Tibial nerve (tissue), 4 donors: ENCODE data around the gene OSGEP. TPM values are rescaled to one million over a fixed set of nuclear protein-coding genes. Genes with fewer than 3 reads are reported as not detected.

ENCODE experiments used
- DNase-seq, 2 donors: peaks; one replicate each; pipeline ENCODE4 v3.0.0-alpha.2; 2019; ENCODE audit warnings: low spot score in 2 of 2
- H3K27ac ChIP-seq, 4 donors: fragments of 200-600 bp; sonication (generic) in 3 of 4; one replicate each; pipeline ENCODE4 v1.5.1; 2017 to 2019; ENCODE audit warnings: mild to moderate bottlenecking in 1 of 4
- H3K27me3 ChIP-seq, 2 donors: fragments of 200-600 bp; sonication (generic) in 1 of 2; one replicate each; pipeline versions ENCODE4 v1.5.1 to v1.6.0; 2017 to 2019
- H3K36me3 ChIP-seq, 3 donors: fragments of 200-600 bp; sonication (generic); one replicate each; pipeline ENCODE4 v1.5.1; 2018 to 2019
- H3K4me1 ChIP-seq, 4 donors: fragments of 200-600 bp; sonication (generic) in 3 of 4; one replicate each; pipeline ENCODE4 v1.5.1; 2017 to 2019
- H3K4me3 ChIP-seq, 4 donors: fragments of 200-600 bp; sonication (generic) in 3 of 4; one replicate each; pipeline ENCODE4 v1.5.1; 2017 to 2019; ENCODE audit warnings: mild to moderate bottlenecking in 1 of 4, moderate library complexity in 1 of 4
- H3K9me3 ChIP-seq, 4 donors: fragments of 200-600 bp; sonication (generic) in 3 of 4; one replicate each; pipeline ENCODE4 v1.5.1; 2017 to 2019
- CTCF ChIP-seq, 5 experiments: fragments of 200-600 bp in 3 of 5; fragments of 450-650 bp in 2 of 5; sonication (generic) in 3 of 5; IDR thresholded peaks; one replicate each; pipeline ENCODE4 v1.5.1; 2016 to 2019; ENCODE audit warnings: antibody characterized with exemption in 5 of 5, mild to moderate bottlenecking in 3 of 5, moderate library complexity in 2 of 5
- EP300 ChIP-seq, 2 donors: sonication (generic); formaldehyde crosslinking; IDR thresholded peaks; one replicate each; pipeline ENCODE4 v1.6.1; 2017; ENCODE audit warnings: antibody characterized with exemption in 2 of 2, mild to moderate bottlenecking in 1 of 2
- POLR2A ChIP-seq, 2 donors: fragments of 450-650 bp; IDR thresholded peaks; one replicate each; pipeline ENCODE4 v1.6.1; 2017; ENCODE audit warnings: antibody characterized with exemption in 2 of 2, mild to moderate bottlenecking in 2 of 2, moderate library complexity in 2 of 2
- WGBS, 2 donors: methylation state at CpG; one replicate each; pipeline ENCODE4 v1.1.5; 2018; 5-methylcytosine and 5-hydroxymethylcytosine counted together
- total RNA-seq, 4 donors: library from RNA; depleted of rRNA; stranded (reverse); fragments of >200 nt; gene quantifications; one replicate each; pipeline ENCODE4 v1.1.0, GENCODE V29; 2016

Gene OSGEP
- total RNA-seq, 4 donors from 2014 or later, result 58.4 to 115 (median 70.6) TPM

GRCh38 chr14:20498622-20499021, 44.0 kb upstream of the OSGEP start:
- no peaks in the 10 kb centered on the region for H3K27me3 ChIP-seq
- 73 to 87% methylated on average over 2 of the region's 2 CpGs for WGBS, 2 donors
- H3K27ac ChIP-seq, result no peak overlapping the region
- no peaks in the 10 kb centered on the region for H3K9me3 ChIP-seq
- TF ChIP-seq POLR2A (IDR thresholded peaks at IDR 0.05) (no peak), CTCF (IDR thresholded peaks at IDR 0.05) (no peak), EP300 (IDR thresholded peaks at IDR 0.05) (no peak)
- no peaks in the 10 kb centered on the region for H3K36me3 ChIP-seq
- H3K4me1 ChIP-seq, result no peaks in the 10 kb centered on the region
- no peak overlapping the region for H3K4me3 ChIP-seq
- no peak for DNase-seq

- TF ChIP-seq CTCF (IDR thresholded peaks at IDR 0.05) (no peak), POLR2A (IDR thresholded peaks at IDR 0.05) (no peak), EP300 (IDR thresholded peaks at IDR 0.05) (no peak)
- no peak for DNase-seq
- H3K27ac ChIP-seq, result no peak overlapping the region
- H3K27me3 ChIP-seq, result no peaks in the 10 kb centered on the region
- no peak overlapping the region for H3K4me3 ChIP-seq
- WGBS, 2 donors, result 78 to 80% methylated on average over 8 of the region's 8 CpGs
- H3K4me1 ChIP-seq, result no peaks in the 10 kb centered on the region
- no peaks in the 10 kb centered on the region for H3K36me3 ChIP-seq
- no peaks in the 10 kb centered on the region for H3K9me3 ChIP-seq
These were observed 40.5 kb upstream of the OSGEP start for GRCh38 chr14:20494935-20495766.

GRCh38 chr14:20493634-20494033, 39.0 kb upstream of the OSGEP start:
- Histone ChIP-seq H3K36me3 (no peaks in the 10 kb centered on the region), H3K4me1 (peaks cover 0 to 8% (median 0%) of the 10 kb centered on the region in 4 donors), H3K4me3 (no peak overlapping the region), H3K9me3 (no peaks in the 10 kb centered on the region), H3K27ac (no peak overlapping the region), H3K27me3 (no peaks in the 10 kb centered on the region)
- no peak for DNase-seq
- WGBS, 2 donors, result 40 to 79% methylated on average over 2 of the region's 2 CpGs
- TF ChIP-seq CTCF (IDR thresholded peaks at IDR 0.05) (no peak), EP300 (IDR thresholded peaks at IDR 0.05) (peak in 1 of 2 donors; percentile 44), POLR2A (IDR thresholded peaks at IDR 0.05) (no peak)

- WGBS, 2 donors, result 94 to 96% methylated on average over 4 of the region's 4 CpGs
- H3K4me1 ChIP-seq, result peaks cover 0 to 8% (median 0%) of the 10 kb centered on the region in 4 donors
- H3K4me3 ChIP-seq, result no peak overlapping the region
- TF ChIP-seq POLR2A (IDR thresholded peaks at IDR 0.05) (no peak), CTCF (IDR thresholded peaks at IDR 0.05) (no peak), EP300 (IDR thresholded peaks at IDR 0.05) (no peak)
- no peaks in the 10 kb centered on the region for H3K27me3 ChIP-seq
- H3K9me3 ChIP-seq, result no peaks in the 10 kb centered on the region
- H3K27ac ChIP-seq, result no peak overlapping the region
- no peak for DNase-seq
- H3K36me3 ChIP-seq, result no peaks in the 10 kb centered on the region
These were observed 37.9 kb upstream of the OSGEP start for GRCh38 chr14:20492486-20492885.

- WGBS, 2 donors, result 45 to 57% methylated on average over 6 of the region's 6 CpGs
These were observed 36.0 kb upstream of the OSGEP start for GRCh38 chr14:20490563-20490962.

More at GRCh38 chr14:20490563-20490962, 36.0 kb upstream of the OSGEP start:
- H3K36me3 ChIP-seq, result no peaks in the 10 kb centered on the region
- no peak overlapping the region for H3K27ac ChIP-seq
- TF ChIP-seq POLR2A (IDR thresholded peaks at IDR 0.05) (no peak), EP300 (IDR thresholded peaks at IDR 0.05) (no peak), CTCF (IDR thresholded peaks at IDR 0.05) (no peak)
- no peak for DNase-seq
- no peak overlapping the region for H3K4me3 ChIP-seq
- peaks cover 0 to 8% (median 0%) of the 10 kb centered on the region in 4 donors for H3K4me1 ChIP-seq
- no peaks in the 10 kb centered on the region for H3K27me3 ChIP-seq
- H3K9me3 ChIP-seq, result no peaks in the 10 kb centered on the region
